OCI-M2 (cell line): ENCODE results near the gene EFS.

Experiments used
- DNase-seq: peaks from one replicate; lab custom pipeline; 2025; ENCODE audit not compliant: unreplicated experiment; lab: John Stamatoyannopoulos, UW

Gene EFS

DNA sequence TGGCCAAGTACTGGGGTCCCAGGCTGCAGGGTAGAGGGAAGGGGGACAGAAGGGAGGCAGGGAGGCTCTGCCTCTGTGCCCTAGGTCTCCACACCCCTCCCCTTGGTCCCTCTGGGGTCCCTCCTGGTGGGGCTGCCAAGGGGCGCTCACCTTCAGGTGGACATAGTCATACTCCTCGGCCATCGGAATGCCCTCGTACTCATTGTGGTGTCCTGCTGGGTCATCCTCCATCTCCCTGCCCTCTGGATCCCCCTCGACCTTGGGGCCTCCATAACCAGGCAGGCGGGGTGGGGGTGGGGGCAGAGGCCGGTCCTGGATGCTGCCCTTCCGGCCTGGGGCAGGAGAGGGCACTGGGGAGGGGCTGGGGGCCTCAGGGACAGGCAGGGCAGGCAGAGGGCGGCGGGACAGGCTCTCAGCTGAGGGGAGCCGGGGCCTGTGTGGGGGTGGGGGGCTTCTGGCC, 5.8 kb downstream of the EFS start:
- no peak for DNase-seq

DNA sequence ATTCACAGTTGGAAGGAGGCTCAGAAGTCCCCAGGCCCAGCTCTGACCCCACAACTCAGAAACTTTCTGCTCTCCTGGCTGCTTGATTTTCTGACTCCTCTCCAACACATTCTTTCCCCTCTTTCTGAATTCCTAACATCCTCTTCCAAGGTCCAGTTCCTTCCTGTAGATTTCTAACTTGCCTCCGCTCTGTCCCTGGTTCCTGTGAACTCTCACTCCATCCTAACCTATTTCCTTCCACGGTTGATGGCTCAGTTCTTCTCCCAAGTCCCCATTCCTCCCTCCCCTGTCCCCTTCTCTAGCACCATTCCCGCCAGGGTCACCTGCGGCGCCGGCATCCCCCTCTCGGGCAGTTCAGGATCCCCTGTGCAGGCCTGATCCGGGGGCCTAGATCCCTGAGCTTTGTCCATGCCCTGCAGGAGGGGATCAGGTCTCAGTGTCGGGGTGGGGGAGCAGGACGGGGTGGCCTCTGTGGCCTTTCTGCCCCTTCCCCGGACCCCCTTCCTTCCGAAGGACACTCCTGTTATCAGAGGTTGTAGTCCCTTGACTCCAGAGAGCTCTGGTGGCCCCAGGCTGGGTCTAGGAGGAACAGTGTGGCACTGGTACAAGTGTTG, 6.3 kb downstream of the EFS start:
- no peak for DNase-seq

DNA sequence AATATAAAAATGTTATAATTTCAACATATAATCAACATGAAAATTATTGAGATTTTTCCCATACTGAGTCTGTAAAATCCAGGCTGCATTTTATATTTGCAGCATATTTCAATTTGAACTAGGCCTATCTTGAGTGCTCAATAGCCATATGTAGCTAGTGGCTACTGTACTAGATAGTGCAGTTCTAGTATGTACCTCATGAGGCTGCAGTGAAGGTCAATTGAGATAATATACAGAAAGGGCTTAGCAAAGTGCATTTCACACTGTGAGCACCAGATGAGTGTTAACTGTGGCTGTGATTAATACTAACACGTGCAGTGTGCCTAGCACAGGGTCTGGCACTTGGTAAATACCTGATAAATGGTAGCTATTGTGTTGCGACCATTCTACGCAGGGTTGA, 6.9 kb downstream of the EFS start:
- no peak for DNase-seq

DNA sequence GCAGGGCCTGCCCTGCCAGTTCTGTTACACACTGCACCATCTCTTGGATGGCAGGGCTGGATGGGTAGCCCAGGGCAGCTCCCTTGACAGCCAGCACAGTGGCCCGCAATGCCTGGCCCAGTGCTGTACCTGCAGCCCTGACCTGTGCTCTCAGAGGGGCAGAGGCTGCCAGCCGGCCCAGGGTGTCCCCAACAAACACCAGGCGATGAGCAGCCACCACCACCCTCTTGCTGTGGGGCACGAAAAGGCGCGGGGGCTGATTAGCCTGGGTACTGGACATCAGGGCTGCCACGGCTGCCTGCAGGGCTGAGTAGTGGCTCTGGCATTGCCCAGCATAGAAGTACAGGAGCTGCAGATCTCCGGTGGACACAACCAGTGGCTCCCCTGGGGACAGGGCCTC, 7.7 kb downstream of the EFS start:
- DNase-seq = no peak

DNA sequence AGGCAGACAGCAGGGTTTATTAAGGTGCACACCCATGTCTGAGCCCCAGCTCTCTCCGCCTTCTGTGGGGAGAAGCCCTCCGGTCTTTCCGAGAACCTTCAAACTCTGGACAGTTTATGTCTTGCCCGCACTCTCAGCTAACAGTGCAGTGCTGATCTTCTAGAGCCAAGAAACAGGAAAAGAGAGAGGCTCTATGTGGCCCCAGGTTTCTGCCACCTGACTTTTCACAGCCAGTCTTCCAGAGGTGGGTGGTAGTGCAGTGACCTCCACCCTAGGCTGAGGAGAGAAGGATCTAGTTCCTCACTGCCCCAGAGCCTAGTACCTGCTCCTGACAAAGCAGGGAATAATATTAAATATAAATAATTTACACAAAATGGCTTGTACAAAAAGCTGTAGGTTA, 8.3 kb downstream of the EFS start:
- no peak for DNase-seq

DNA sequence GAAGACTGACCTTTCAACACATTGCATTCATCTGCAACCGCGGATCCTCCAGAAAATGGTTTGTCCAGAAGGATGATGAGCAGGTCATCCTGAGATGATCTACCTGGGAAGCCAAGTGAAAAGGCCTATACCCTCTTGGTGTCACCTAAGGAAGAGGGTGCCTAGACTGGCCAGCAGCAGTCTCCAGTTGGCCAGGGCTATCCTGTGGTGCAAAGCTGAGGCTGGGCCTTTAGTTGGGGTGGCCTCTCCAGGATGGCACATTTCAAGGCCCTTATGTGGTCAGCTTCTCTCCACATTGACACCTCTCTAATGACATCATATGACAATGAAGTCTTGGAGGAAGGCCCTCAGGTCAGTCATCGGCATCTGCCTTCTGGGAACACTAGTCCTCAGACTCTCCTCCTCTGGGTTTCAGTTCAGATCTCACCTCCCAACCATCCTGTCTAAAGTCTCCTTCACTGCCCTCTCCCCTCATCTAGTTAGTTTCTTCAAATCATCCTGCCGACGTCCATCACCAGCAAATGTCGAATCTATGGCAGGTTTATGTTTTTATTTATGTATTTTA, 9.0 kb downstream of the EFS start:
- no peak for DNase-seq

DNA sequence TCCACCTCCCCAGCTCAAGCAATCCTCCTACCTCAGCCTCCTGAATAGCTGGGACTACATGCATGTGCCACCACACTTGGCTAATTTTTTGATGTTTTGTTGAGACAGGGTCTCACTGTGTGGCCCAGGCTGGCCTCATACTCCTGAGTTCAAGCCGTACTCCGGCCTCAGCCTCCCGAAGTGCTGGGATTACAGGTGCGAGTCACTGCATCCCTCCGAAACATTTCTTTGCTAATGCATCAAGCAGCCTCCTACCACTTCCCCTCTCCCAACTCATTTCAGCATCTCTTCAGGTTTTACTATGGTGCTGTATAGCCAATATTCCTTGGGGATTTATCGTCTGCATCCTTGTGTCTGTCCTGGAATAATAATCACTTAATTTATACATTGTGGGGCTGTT, 10.0 kb downstream of the EFS start:
- DNase-seq = no peak

DNA sequence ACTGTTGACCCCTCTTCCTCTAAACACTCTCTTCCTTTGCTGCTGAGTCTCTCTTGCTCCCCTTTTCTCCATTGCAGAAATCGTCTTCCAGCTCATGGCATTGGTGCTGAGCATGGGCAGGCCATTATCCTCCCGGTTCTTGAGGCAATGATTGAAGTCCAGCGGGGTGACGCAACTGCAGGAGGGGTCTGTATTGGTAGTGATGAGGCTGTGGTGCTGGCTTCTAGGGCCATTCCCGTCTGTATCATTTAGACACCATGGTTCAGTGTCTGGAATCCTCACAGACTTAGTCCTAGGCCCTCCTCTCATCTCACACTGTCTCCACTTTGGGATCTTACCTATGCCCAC, 11.6 kb downstream of the EFS start:
- no peak for DNase-seq

DNA sequence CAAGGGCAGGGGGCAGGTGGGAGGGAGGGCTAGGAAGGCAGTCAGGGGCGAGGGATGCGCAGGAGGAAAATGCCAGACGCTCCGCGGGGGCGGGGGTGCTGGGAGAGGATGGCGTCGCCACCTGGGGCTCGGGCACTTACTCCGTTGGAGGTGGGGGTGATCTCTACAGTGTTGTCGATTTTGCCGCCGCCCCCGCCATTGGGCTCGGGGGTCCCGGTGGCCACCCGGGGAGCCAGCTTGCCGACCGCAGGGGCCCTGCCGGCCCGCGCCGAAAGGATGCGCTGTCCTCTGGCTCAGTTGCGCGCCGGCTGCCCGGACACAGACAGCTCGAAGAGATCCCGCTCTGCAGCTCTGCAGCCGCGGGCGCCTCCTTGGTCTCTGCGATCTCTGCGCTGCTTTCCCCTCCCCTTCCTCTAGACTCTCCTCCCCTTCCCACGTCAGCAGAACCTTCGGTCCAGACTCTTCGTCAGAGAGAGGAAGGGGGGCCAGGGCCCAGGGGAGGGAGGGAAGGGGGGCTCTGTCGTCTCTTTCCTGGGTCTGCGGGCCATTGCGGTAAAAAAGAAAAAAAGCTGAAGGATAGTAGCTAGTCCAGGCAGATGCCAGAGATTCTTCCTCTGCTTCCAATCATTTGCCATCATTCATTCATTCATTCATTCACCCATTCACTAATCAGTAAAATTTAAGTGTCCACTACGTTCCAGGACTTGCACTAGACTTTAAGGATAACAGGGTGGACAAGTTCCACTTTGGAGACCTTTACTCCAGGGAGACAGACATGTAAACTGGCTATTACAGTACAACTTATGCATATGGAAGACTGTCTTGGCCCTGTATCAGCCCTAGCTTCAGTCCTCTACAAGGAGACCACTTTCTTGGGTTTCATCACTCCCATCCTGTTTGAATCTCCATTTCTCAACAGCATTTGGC, 12.2 kb downstream of the EFS start, which contains the start of gene SLC22A17:
Gene SLC22A17, minus strand, starts transcription at position 382 of the 927 bp plus-strand sequence.
- no peak for DNase-seq

DNA sequence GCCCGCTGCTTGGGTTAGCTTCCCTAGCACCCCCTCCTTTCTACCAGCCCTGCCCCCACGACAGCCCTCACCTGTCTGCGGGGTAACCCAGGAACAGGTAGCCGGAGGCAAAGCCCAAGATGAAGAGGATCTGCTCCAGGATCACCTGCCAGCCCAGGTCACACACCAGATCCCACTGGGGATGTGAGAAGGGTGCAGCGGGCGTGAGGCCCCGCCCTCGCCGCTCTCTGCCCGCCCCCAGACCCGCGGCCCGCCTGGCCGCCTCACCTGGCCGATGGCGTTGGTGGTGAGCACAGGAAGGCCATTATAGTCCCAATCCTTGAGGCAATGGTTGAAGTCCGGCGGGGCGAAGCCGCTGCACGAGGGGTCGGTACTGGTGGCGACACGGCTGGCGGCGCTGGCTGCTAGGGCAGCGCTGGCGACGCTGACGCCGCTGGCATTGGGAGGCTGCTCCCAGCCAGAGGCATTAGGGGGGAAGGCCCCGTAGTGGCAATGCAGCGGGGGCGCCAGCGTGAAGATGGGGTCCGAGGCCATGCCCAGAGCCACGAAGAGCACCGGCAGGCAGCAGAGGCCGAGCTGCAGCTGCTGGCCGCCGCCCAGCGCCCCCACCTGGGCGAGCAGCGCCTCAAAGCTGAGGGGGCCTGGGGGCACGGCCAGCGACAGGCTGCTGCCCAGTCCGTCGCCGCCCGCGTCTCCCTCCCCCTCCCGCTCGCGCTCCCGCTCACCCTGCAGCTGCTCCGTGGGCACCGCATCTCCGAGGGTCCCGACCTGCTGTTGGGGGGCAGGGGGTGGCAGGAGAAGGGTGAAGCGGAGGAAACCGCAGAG, 13.1 kb downstream of the EFS start:
- DNase-seq = no peak

DNA sequence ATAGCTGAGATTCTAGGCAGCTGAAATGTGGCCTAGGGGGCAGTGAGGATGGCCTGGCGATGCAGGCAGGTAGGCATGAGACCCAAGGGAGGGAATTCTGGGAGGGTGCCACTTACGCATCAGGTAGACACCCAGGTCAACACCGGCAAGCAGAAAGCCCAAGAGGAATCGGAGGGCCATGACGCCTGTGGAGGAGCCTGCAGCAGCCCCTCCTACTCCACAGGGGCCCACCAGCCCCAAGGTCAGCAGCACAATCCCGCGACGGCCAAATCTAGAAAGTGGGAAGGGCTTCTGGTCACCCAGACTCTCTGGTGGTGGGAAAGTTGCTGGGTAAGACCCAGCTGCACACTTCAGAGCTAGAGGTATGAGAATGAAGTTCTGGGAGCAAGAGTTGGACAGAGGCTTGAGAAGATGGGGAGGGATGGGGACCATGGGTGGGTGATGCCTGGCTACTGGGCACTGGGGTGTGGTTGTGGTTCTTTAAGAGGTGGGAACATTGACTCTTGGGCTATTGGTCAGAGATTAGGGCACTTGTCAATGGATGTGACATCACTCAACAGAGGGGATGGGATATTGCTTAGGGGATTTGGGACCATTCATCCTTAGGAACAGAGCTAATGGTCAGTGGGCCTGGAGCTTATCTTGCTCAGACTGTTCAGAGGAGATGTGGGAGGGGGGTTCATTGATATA, 15.7 kb downstream of the EFS start:
- no peak for DNase-seq

DNA sequence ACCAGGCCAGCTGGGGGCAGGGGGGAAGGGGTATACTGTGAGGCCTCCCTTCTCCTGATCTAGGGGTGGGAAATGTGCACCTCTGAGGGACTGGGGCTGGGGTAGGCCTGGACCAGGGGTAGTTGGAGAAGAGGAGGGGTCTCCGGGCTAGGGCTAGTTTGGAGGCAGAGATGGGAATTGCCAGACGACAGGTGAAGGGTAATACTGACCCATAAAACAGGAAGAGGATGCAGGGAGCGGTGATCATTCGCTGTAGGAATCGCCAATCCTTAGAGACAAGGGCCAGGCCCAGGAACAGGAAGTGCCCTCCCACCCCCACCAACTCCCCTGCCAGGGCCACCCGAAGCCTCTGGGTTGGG, 16.7 kb downstream of the EFS start:
- no peak for DNase-seq

DNA sequence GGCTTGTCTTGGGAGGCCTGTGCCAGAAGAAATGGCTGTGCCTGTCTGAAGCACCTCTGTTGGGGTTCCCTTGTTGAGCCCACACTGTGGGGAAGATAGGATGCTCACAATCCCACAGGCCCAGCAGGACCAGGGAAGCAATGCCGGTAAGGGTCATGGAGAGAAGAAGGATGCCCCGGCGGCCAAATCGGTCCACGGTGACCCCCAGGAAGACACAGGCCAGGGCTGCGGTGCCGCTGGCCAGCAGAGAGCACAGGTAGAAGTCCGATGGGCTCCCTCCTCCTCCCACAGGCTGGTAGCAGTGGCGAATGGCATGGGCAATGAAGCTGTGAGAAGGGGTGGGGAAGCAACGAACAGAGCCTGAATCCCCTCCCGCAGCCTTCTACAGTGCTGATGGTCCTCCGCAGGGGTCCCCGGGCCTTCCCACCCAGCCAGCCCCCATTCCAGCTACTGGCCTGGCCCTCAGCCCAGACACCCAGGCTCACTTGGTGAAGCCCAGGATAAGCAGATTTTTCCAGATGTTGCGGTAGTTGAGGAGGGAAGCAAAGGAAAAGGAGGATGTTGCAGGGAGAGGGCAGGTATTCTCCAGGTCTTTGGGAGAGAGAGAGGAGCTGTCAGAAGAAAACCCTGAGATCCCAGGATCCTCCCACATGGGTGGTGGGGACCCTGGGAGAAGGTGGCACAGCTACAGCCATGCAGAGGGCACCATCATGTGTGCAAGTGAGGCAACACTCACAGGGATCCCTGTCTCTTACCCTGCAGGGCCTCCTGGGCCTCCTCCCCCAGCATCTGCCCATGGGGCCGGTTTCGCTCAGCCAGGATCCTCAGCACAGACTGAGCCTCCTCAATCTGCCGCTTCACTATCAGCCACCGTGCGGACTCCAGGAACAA, 17.3 kb downstream of the EFS start:
- DNase-seq = no peak

DNA sequence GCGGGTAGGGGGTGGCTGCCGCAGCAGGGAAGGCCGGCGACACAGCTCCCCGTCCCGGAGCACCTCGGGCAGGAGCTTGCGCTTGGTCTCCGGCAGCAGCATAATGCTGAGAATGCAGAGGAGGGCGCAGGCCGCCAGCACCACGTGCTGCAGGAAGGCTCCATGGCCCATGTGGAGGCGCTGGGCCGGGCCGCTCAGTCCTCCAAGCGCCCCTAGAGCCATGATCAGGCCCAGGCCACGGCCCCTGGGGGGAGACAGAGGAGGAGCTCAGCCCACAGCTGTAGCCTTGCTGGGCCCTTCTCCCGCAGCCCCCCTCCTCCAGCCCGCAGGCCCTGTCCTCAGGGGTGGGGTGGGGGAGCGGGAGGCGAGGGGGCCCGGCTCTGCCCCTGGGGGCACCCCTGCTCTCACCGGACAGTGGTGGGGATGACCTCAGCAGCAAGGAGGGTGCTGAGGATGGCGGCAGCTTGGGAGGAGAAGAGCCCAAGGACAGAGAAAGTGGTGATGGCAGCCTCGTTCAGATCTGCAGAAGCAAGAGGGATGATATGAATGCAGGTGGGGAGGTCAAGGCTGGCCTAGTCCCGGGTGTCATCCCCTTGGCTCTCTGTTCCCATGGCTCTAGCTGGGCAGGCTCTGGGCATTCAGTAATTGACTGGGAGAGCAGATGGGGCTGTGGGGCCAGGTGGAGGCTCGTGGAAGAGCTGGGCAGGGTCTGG, 18.1 kb downstream of the EFS start:
- DNase-seq = no peak

DNA sequence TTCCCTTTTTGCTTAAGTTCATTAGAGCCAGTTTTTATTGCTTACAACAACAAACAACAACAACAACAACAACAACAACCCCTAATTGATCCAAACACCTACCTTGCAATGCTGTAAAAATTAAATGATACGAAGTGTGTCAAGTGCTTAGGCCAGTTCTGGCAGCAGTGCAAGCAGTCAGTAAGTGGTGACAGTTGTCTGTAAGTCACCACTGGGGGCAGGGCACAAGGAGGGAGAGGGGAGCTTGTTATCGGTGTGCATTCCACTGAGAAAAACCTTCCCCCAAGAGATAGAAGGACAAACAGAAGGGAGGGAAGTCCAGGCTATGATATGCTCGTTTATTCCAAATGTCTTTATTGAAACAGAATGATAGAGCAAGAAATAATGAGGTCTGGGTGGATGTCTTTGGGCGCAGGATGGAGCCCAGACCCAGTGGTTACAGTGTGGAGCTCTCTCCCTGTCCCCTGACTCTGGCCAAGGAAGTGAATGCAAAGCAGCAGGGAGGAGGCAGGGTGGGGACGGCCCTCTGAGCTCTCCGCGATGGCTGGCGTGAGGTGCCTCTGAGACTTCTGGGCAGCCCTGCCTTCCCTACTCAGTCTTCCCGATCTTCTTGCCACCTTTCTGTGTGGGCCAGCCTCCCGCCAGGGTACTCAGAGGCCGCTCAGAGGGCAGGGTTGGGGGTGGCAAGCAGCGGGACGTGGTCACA, 18.8 kb downstream of the EFS start:
- no peak for DNase-seq

DNA sequence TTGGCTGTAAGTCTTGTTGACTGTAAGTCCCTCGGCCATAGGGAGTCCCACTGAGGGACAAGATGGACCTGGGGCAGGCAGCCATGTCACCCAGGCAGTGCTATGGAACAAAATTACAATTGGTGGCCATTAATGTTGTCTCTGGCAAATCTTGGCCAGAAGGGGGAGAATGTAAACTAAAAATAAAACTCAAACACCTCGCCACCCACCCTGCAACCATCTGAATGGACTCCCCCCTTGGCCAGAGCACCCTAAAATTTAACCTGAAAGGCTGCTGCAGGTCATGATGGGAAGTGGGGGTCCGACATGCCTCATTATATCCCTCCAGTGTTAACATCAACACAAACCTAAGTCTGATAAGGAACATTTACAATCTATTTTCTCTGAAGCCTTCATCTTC, 20.5 kb downstream of the EFS start:
- DNase-seq = no peak

DNA sequence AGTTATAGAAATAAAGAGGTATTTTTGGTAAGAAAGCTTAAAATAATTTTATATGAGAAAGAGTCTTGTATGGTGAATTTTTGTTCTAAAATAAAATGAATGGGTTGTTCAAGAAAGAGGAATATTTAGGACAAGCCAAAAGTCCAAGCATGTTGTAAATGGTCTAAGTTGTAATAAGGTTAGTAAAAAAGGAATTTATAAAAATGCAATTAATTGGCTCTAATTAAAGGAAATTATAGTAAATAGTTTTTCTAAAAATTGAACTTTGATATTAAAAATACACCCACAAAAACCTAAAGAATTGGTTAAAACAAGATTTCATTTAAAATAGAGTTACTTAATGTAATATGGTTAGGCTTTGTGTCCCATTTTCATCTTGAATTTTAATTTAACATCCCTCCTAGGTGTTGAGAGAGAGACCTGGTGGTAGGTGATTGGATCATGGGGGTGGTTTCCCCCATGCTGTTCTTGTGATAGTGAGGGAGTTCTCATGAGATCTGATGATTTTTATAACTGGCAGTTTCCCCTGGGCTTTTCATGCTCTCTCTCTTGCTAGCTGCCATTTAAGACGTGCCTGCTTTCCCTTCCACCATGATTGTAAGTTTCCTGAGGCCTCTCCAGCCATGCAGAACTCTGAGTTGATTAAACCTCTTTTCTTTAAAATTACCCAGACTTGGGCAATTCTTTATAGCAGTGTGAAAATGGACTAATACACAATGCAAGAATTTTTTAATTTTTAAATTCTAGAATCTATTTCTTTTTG, 25.3 kb downstream of the EFS start:
- no peak for DNase-seq

DNA sequence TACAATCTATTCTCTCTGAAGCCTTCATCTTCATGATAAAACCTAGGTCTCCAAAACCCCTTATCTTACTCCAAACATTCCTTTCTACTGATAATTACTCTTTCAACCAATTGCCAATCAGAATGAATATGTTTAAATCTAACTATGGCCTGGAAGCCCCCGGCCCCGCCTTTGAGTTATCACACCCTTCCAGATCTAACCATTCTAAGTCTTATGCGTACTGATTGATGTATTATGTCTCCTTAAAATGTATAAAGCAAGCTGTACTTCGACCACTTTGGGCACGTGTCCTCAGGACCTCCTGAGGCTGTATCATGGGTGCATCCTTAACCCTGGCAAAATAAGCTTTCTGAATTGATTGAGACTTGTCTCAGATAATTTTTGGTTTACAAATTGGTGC, 29.3 kb downstream of the EFS start:
- DNase-seq = no peak
